ENCODE data around the gene POLA2.
"Not testable (repeated sequence)": the region's sequence is repeated elsewhere in the genome, so short reads cannot be mapped to it uniquely, and the experiment has no call there.

POLA2 gene

DNA sequence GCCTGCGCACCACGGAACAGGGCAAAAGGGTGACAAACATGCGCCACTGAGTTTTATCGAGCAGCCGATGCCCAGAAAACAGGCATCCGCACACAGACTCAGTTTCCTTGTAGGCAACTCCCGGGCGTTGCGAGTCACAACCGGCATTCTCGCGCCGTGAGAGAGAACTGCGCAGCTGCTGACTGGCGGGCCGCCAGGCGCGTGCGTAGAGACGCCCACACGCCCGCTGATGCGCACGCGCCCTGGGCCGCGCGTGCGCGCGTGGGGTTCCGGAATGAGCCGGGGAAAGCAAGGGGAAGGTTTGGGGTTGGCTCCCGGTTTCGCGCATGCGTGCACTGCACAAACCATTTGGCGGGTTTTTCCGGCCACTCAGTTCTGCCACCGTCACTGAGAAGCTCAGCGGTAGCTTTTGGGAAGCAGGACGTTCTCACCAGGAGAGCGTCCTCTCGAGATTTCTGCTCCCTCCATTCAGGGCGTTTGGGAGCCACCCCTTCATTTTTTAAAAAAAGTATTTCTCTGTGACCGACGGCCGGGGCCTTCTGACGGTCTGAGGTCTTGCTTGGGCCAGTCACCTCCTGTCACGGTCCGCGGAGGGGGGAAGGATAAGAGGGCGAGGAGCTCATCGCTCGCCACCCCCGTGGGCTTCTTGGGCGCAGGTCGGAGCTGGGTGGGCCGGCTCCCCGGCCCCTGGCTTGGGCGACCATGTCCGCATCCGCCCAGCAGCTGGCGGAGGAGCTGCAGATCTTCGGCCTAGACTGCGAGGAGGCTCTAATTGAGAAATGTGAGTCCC is at the start of gene POLA2:
Gene POLA2 (plus strand): TSS at position 372 of the 790 bp plus-strand sequence. CDS start 331 bp downstream, at position 703.
- DNase-seq (ENCODE audit: low read depth, low spot score) = peak; percentile 90

DNA sequence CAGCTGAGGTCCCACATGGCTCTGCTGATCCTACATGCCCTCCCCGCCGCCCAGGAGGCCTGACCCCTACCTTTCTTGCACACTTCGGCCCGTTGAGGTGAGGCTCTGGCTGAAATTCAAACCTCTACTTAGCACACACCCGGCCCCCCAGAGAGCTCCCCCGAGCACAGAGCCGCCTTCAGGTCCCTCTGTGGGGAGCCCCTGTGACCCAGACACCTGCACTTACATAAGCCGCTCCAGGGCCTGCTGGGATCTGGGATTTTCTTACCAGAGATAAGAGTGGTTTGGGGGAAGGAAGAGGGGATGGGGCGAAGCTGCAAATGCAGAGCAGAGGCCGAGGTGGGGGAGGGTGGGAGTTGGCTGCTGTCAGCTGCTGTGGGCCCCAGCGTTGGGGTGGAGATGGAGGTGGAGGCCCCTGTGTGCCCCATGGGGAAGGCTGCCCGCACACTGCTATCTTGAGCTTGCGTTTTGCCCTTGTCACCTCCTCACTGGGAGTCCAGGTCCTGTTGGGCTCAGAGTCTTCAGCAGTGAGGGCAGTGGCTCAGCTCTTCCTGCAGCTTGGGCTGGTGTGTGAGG is 49.4 kb upstream of the POLA2 start:
- no peak for DNase-seq (ENCODE audit: low read depth, low spot score)

- DNase-seq (ENCODE audit: low read depth, low spot score) = no peak
Observed at GRCh38 chr11:65213322-65214211, 48.2 kb upstream of the POLA2 start.

- DNase-seq (ENCODE audit: low read depth, low spot score) = no peak
Observed at GRCh38 chr11:65214212-65214845, 47.4 kb upstream of the POLA2 start.

DNA sequence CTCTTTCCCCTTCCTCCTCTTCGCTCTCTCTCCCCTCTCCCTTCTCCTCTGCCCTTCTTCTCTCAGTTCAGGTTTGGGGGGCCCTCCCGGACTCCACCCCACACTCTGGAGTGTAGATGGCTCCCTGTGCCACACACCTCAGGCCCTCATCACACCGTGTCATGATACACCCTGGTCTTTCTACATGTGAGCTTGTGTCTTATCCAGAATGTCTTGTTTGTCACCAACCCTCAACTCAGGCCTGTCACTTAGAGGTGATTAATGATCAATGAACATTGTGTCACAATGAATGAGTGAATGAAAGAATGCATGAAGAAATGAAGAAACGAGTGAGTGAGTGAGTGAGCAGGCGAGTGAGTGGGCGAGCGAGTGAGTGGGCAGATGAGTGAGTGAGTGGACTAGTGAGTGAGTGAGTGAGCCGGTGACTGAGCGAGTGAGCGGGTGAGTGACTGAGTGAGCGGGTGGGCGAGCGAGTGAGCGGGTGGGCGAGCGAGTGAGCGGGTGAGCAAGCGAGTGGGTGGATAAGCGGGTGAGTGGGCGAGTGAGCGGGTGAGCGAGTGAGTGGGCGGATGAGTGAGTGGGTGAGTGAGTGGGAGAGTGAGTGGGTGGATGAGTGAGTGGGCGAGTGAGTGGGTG is 46.2 kb upstream of the POLA2 start:
- no peak for DNase-seq (ENCODE audit: low read depth, low spot score)

DNA sequence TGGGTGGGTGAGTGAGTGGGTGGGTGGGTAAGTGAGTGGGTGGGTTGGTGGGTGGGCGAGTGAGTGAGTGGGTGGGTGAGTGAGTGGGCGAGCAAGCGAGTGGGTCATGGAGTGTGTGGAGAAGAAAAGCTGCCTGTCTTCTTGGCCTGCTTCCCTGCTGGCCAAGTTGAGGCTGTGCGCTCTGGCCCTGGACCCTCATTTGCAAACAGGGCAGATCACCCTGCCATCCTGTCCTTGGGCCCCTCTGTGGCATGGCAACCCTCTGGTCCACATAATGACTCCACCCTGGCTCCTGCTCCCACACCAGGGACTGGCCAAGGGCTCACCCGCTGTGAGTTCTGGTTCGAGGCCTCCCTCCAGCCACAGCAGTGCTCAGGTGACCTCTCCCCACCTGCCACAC is 44.9 kb upstream of the POLA2 start:
- DNase-seq (ENCODE audit: low read depth, low spot score) = no peak

- no peak for DNase-seq (ENCODE audit: low read depth, low spot score)
Observed at GRCh38 chr11:65217441-65218423, 44.0 kb upstream of the POLA2 start.

DNA sequence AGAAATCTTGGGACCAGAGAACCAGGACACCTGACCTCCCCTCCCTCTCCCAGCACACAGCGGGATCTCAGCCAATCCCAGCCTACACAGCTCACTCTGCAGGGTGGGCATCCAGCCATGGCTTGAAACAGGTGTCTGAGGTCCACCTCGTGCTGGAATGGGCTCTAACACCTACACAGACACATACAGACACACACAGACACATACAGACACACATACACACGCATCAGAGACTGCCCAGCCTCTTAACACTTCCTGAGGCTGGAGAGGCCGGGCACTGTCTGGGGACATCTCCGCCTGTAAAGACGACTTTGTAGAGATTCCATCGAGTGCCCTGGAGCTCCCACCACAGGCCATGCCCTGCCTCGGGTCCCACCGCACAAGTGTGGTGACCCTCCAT is 43.3 kb upstream of the POLA2 start:
- no peak for DNase-seq (ENCODE audit: low read depth, low spot score)

GRCh38 chr11:65219930-65220213 is 41.9 kb upstream of the POLA2 start:
- no peak for DNase-seq (ENCODE audit: low read depth, low spot score)

DNA sequence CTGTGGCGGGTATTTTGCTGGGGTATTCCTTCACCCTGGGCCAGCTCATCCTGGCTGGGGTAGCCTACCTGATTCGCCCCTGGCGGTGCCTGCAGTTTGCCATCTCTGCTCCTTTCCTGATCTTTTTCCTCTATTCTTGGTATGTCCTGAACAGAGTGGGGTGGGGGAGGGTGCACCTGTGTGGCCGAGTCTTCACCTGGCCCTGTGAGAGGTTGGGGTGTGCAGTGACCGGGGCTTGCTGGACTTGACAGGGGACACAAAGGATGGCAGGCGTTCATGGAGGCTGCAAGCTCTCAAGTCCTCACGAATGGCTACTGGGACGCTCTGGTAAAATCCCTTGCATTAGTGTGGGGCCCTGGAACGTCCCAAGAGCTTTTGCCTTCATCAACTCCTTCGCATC is 40.7 kb upstream of the POLA2 start:
- DNase-seq (ENCODE audit: low read depth, low spot score) = no peak

DNA sequence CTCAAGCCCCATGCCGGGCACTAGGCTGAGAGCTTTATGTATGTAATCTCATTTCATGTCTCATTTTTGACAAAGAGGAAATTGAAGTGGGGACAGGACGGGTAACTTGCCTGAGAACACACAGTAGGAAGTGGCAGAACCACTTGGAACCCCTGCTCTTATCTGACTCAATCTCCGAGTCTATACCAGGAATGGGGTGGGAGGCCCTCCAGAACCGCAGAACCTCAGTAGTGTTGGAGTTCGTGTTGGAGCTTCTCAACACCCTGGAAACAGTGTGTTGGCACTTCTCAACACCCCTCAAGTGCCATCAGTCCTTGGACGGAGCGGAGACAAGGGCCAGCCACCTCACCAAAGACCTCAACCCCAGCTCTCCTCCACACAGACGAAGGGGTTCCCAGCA is 38.8 kb upstream of the POLA2 start:
- DNase-seq (ENCODE audit: low read depth, low spot score) = no peak

GRCh38 chr11:65224930-65225278 is 36.9 kb upstream of the POLA2 start:
- peak; percentile 40 for DNase-seq (ENCODE audit: low read depth, low spot score)

DNA sequence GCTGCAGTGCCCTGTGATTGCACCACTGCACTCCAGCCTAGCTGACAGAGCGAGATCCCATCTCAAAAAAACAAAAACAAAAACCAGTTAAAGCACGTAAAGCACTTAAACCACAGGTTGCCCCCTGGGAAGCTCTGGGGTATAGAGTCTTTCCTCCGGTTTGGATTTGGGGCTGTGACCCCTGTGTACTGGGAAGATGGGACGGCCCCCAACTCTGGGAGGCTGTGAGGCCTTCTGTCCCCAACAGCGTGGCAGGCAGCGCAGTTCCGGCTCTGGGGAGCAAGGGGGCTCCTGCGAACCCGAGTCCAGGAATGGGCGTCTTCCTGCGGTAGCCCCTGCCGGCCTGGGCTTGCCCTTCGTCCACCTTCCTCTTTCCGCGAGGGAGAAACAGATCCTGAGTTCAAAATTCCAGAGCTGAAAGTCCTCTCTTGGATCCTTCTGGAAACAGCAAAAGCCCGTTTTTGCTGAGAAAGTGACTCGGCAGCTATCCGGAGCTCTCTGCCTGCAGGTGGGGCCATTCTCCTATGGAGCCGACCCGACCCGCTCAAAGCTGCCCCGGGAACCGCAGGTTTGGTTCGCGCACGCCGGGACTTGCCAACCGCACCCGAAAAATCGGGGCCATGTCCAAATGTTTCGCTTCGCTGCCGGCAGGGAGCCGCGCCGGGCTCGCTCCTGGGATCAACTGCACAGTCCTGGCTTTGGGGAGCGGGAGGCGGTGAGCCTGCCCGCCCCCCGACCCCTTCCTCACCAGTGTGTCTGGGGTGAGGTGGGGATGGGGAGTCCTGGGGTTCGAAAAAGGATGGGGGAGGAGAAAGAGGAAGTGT is 36.3 kb upstream of the POLA2 start:
- peak; percentile 18 for DNase-seq (ENCODE audit: low read depth, low spot score)

GRCh38 chr11:65226103-65226442 is 35.7 kb upstream of the POLA2 start:
- no peak for DNase-seq (ENCODE audit: low read depth, low spot score)

DNA sequence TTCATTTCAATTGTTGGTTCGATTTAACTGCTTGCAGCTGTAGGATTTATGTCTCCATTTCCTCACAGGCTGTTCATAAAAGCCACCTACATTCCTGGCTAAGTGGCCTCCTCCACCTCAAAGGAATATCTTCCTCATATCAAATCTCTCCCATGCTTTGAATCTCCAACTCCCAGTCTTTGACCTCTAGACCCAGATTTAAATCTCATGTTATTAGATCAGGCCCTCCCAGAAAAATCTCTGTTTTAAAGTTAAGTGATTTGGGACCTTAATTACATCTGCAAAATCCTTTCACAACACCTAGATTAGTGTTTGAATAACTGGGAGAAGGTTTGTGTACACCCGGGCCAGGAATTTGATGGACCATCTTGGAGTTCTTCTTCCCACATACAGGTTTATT is 33.9 kb upstream of the POLA2 start:
- DNase-seq (ENCODE audit: low read depth, low spot score) = no peak

DNA sequence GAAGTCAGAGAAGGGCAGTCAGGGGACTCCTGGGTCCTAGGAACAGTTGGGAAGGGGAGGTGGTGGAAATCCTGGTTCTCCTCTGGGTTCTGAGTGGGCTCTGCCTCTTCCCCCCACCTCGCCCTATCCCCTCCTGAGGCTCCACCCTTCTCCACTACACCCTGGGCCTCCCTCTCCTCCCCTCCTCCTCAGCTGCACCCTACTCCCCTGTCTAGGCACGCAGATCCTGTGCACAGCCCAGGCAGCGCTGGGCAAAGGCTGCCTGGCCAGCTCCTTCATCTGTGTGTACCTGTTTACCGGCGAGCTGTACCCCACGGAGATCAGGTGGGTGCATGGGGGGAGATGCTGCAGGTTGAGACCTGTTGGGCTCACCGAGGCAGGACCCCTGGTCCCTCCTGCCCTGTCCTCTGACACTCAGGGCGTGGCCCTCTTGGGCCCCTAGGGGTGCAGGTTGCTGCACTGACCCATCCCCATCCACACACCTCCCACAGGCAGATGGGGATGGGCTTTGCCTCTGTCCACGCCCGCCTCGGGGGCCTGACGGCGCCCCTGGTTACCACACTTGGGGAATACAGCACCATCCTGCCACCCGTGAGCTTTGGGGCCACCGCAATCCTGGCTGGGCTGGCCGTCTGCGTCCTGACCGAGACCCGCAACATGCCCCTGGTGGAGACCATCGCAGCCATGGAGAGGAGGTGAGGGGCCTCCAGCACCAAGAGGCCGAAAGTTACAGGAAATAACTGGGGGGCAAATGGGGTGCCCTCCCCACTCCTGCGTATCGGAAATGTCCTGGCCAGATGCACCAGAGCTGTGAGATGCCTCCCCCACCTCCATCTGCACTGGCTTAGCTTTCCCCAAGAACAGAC is 25.3 kb upstream of the POLA2 start:
- no peak for DNase-seq (ENCODE audit: low read depth, low spot score)

- not testable (repeated sequence) for DNase-seq (ENCODE audit: low read depth, low spot score)
Observed at GRCh38 chr11:65238302-65238701, 23.5 kb upstream of the POLA2 start.

- no peak for DNase-seq (ENCODE audit: low read depth, low spot score)
Observed at GRCh38 chr11:65241134-65241533, 20.6 kb upstream of the POLA2 start.

DNA sequence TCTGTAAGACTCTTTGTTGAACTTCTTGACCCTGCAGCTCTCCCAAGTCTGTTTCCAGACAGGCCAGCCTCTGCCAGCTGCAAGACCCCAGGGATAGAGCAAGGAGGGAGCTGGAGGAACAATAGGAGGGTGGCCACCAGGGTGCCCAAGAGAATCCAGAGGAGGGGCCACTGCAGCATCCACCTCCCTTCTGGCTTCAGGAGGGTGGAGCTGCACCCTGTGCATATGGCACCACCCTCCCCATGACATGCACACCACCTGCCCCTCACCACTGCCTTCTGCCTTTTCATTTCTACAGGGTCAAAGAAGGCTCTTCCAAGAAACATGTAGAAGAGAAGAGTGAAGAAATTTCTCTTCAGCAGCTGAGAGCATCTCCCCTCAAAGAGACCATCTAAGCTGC is 20.1 kb upstream of the POLA2 start:
- DNase-seq (ENCODE audit: low read depth, low spot score) = no peak
